ENCODE data around the gene BRD3OS.

GRCh38 chr9:133986061-133986460 lies 39.2 kb upstream of the BRD3OS start:
- TF ChIP-seq SP1 (IDR thresholded peaks at IDR 0.05) (no peak), SUZ12 (IDR thresholded peaks at IDR 0.05) (no peak), ARNT (IDR thresholded peaks at IDR 0.05) (no peak), FOXK2 (IDR thresholded peaks at IDR 0.05) (no peak), BHLHE40 (IDR thresholded peaks at IDR 0.05; ENCODE audit: borderline replicate concordance) (no peak), NFRKB (IDR thresholded peaks at IDR 0.05) (no peak), FOXM1 (IDR thresholded peaks at IDR 0.05; ENCODE audit: borderline replicate concordance) (no peak), CTBP1 (IDR thresholded peaks at IDR 0.05; ENCODE audit: borderline replicate concordance) (no peak), FOXA1 (IDR thresholded peaks at IDR 0.05) (no peak)
